ENCODE results near the gene SH3RF3.

Gene SH3RF3

GRCh38 chr2:109242654-109243331 lies 113.8 kb downstream of the SH3RF3 start:
- TF ChIP-seq POLR2AphosphoS5 (IDR thresholded peaks at IDR 0.05; ENCODE audit: low read depth, low read length) (no peak), SIN3A (IDR thresholded peaks at IDR 0.05; ENCODE audit: borderline replicate concordance, insufficient read depth, low read length) (no peak), TAF1 (IDR thresholded peaks at IDR 0.05; ENCODE audit: borderline replicate concordance, insufficient read depth, low read length) (no peak), FOXP2 (optimal IDR thresholded peaks at IDR 0.05; ENCODE audit: borderline replicate concordance, extremely low read depth, extremely low read length, insufficient read depth) (no peak)
- TF ChIP-seq, protein P1, sequence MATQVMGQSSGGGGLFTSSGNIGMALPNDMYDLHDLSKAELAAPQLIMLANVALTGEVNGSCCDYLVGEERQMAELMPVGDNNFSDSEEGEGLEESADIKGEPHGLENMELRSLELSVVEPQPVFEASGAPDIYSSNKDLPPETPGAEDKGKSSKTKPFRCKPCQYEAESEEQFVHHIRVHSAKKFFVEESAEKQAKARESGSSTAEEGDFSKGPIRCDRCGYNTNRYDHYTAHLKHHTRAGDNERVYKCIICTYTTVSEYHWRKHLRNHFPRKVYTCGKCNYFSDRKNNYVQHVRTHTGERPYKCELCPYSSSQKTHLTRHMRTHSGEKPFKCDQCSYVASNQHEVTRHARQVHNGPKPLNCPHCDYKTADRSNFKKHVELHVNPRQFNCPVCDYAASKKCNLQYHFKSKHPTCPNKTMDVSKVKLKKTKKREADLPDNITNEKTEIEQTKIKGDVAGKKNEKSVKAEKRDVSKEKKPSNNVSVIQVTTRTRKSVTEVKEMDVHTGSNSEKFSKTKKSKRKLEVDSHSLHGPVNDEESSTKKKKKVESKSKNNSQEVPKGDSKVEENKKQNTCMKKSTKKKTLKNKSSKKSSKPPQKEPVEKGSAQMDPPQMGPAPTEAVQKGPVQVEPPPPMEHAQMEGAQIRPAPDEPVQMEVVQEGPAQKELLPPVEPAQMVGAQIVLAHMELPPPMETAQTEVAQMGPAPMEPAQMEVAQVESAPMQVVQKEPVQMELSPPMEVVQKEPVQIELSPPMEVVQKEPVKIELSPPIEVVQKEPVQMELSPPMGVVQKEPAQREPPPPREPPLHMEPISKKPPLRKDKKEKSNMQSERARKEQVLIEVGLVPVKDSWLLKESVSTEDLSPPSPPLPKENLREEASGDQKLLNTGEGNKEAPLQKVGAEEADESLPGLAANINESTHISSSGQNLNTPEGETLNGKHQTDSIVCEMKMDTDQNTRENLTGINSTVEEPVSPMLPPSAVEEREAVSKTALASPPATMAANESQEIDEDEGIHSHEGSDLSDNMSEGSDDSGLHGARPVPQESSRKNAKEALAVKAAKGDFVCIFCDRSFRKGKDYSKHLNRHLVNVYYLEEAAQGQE (IDR thresholded peaks at IDR 0.05; ENCODE audit: insufficient read depth in 1 of 2, low read depth in 2 of 2, low read length in 2 of 2), result no peak

DNA sequence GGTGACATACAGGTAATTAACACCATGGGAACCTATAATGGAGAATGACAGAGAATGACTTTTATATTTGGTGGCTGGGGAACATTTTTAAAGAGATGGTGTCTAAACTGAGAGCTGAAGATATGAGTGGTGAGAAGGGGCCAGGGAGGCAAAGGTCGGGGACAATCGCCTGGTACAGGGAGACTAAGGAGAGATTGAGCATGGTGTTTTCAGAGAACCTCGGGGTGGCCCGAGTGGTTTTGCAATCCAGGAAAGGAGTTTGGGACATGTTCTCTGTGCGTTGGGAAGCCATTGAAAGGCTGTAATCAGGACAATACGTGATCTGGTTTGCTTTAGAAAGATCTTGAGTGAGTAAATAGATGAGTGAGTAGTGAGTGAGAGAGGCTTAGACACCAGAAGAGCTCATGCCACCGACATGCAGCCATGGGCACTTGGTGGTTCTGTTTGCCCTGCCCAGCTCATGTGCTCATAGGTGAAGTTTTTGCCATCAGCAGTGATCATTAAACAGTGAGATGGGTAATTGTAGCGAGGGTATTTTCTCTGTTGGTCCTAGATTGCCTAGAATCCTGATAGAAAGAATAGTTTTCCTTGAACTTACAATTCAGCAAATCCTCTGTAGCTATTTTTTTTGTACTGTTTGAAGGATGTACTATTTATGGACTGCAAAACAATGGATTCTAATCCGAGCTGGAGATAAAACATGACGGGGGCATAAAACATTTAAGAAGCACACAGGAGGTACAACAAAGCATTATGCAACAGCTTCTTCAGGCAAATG lies 114.7 kb downstream of the SH3RF3 start:
- TF ChIP-seq TAF1 (IDR thresholded peaks at IDR 0.05; ENCODE audit: borderline replicate concordance, insufficient read depth, low read length) (no peak), FOXP2 (optimal IDR thresholded peaks at IDR 0.05; ENCODE audit: borderline replicate concordance, extremely low read depth, extremely low read length, insufficient read depth) (no peak)
- TF ChIP-seq, protein P1 (IDR thresholded peaks at IDR 0.05; ENCODE audit: insufficient read depth in 1 of 2, low read depth in 2 of 2, low read length in 2 of 2), result no peak

- no peak for TF ChIP-seq FOXP2 (optimal IDR thresholded peaks at IDR 0.05; ENCODE audit: borderline replicate concordance, extremely low read depth, extremely low read length, insufficient read depth)
- TF ChIP-seq, protein P1 (IDR thresholded peaks at IDR 0.05; ENCODE audit: insufficient read depth in 1 of 2, low read depth in 2 of 2, low read length in 2 of 2), result no peak
- TF ChIP-seq TAF1 (IDR thresholded peaks at IDR 0.05; ENCODE audit: borderline replicate concordance, insufficient read depth, low read length), result no peak
- TF ChIP-seq SIN3A (IDR thresholded peaks at IDR 0.05; ENCODE audit: borderline replicate concordance, insufficient read depth, low read length), result no peak
- TF ChIP-seq POLR2AphosphoS5 (IDR thresholded peaks at IDR 0.05; ENCODE audit: low read depth, low read length), result no peak
These were observed 115.2 kb downstream of the SH3RF3 start for GRCh38 chr2:109244304-109244582.

DNA sequence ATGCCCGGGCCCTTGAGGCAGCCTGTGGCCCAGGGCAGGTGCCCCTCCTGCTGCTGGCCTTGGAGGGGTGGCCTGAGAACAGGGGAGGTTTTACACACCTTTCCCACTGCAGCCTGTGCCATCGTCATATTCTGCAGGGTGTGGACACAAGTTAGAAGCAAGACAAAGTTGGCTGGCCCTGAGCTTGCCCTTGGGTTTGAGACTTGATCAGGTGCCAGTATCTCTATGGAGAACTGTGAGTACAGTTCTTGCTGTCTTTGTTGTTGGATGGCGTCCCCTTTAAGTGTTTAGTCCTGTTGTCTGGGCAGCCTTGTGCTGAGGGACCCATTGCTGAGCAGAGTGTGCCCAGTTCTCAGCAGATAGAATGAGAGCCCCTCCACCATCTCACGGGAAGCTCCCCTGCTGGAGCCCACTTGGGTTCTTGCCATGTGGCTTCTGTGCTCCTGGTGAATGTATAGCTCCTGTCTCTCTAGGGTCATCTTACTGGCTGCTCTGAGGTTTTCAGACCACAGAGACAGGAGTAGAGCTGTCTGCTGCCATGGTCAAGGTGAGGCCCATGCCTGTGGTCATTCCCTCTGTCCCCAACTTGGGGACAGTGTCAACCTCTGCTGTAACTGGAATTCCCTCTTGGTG lies 115.9 kb downstream of the SH3RF3 start:
- TF ChIP-seq TAF1 (IDR thresholded peaks at IDR 0.05; ENCODE audit: borderline replicate concordance, insufficient read depth, low read length) (no peak), FOXP2 (optimal IDR thresholded peaks at IDR 0.05; ENCODE audit: borderline replicate concordance, extremely low read depth, extremely low read length, insufficient read depth) (no peak), POLR2AphosphoS5 (IDR thresholded peaks at IDR 0.05; ENCODE audit: low read depth, low read length) (no peak), SIN3A (IDR thresholded peaks at IDR 0.05; ENCODE audit: borderline replicate concordance, insufficient read depth, low read length) (no peak)
- TF ChIP-seq, protein P1 (IDR thresholded peaks at IDR 0.05; ENCODE audit: insufficient read depth in 1 of 2, low read depth in 2 of 2, low read length in 2 of 2), result no peak
